BLaER1 treated with 17β-estradiol and CSF1 and Interleukin-3, amounts not matched to agents 10 nM and 100 nM (cell line): ENCODE data around the gene ZNF248.
A peak's percentile ranks its signal among the peaks of the same experiment; 100 is the strongest.
"Not testable (repeated sequence)": the region's sequence is repeated elsewhere in the genome, so short reads cannot be mapped to it uniquely, and the experiment has no call there.

Experiments used
- H3K27ac ChIP-seq, 11 experiments: shearing (Covaris generic); formaldehyde crosslinking; 2 replicates each; pipeline ENCODE4 v1.8.1; 2022
- H3K27me3 ChIP-seq, 11 experiments: shearing (Covaris generic); formaldehyde crosslinking; 2 replicates each; pipeline ENCODE4 v1.8.1; 2022
- H3K36me3 ChIP-seq, 11 experiments: shearing (Covaris generic); formaldehyde crosslinking; 2 replicates each; pipeline ENCODE4 v1.8.1; 2022
- H3K4me1 ChIP-seq, 10 experiments: shearing (Covaris generic); formaldehyde crosslinking; 2 replicates each; pipeline ENCODE4 v1.8.1; 2022
- H3K4me2 ChIP-seq, 11 experiments: shearing (Covaris generic); formaldehyde crosslinking; 2 replicates each; pipeline ENCODE4 v1.8.1; 2022
- H3K4me3 ChIP-seq, 10 experiments: shearing (Covaris generic); formaldehyde crosslinking; 2 replicates each; pipeline ENCODE4 v1.8.1; 2022
- H3K9ac ChIP-seq, 11 experiments: shearing (Covaris generic); formaldehyde crosslinking; 2 replicates each; pipeline ENCODE4 v1.8.1; 2022
- H3K9me3 ChIP-seq, 11 experiments: shearing (Covaris generic); formaldehyde crosslinking; replicated peaks in 1 of 11; 2 replicates each; pipeline ENCODE4 v1.8.1; 2022
- H4K20me1 ChIP-seq, 11 experiments: shearing (Covaris generic); formaldehyde crosslinking; 2 replicates each; pipeline ENCODE4 v1.8.1; 2022
- Cebpa-rat ChIP-seq, 11 experiments: shearing (Covaris generic); IDR thresholded peaks; 2 replicates each; pipeline ENCODE4 v1.8.1; 2022

The ZNF248 gene

DNA sequence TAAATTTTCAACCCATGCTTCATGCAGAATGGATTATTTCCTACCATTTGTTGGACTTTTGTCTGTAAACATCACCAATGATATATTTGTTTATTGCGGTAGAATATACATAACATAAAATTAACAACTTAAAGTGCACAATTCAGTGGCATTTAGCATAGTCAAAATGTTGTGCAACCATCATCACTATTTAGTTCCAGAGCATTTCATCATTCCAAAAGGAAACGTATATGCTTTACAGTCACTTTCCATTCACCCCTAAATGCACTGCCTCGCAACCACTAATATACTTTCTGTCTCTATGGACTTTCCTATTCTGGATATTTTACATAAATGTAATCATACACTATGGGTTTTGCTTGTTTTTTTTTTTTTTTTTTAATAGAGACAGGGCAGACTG lies 11.4 kb upstream of the ZNF248 start:
- no peak for TF ChIP-seq Cebpa-rat (IDR thresholded peaks at IDR 0.05)
- Histone ChIP-seq H3K9me3 (0 out of 22 replicates have a peak, but pooled peaks cover 0 to 5% (median 0%) of the 10 kb centered on the region in 11 experiments), H3K4me2 (no peak overlapping the region), H3K9ac (no peak overlapping the region), H3K27ac (no peak overlapping the region), H3K27me3 (no peaks in the 10 kb centered on the region), H4K20me1 (no peaks in the 10 kb centered on the region), H3K36me3 (no peaks in the 10 kb centered on the region), H3K4me1 (peaks cover 5 to 10% (median 8%) of the 10 kb centered on the region in 10 experiments; a peak in 18 of 20 replicates), H3K4me3 (no peak overlapping the region)

GRCh38 chr10:37865957-37866803 lies 8.8 kb upstream of the ZNF248 start:
- Histone ChIP-seq H3K4me2 (peak overlapping the region; percentile 3 to 55 (median 33); a peak in 16 of 22 replicates), H3K9me3 (0 out of 22 replicates have a peak, but pooled peaks cover 0 to 4% (median 0%) of the 10 kb centered on the region in 11 experiments), H3K9ac (0 out of 22 replicates have a peak overlapping the region, but pooled peaks of 1 of the 11 experiments have one; percentile 34), H3K27ac (no peak overlapping the region), H3K4me1 (peaks cover 5 to 11% (median 8%) of the 10 kb centered on the region in 10 experiments; a peak in 18 of 20 replicates), H4K20me1 (no peaks in the 10 kb centered on the region), H3K4me3 (no peak overlapping the region), H3K27me3 (no peaks in the 10 kb centered on the region), H3K36me3 (no peaks in the 10 kb centered on the region)
- TF ChIP-seq Cebpa-rat (IDR thresholded peaks at IDR 0.05), result peak in 3 of 11 experiments; percentile 20 to 49 (median 44); a peak in 3 of 22 replicates

GRCh38 chr10:37865264-37865663 lies 7.9 kb upstream of the ZNF248 start:
- Histone ChIP-seq H3K9me3 (peaks cover 0 to 9% (median 5%) of the 10 kb centered on the region in 11 experiments; a peak in 8 of 22 replicates), H4K20me1 (no peaks in the 10 kb centered on the region), H3K27ac (no peak overlapping the region), H3K4me1 (peaks cover 5 to 15% (median 8%) of the 10 kb centered on the region in 10 experiments; a peak in 18 of 20 replicates), H3K9ac (no peak overlapping the region), H3K36me3 (no peaks in the 10 kb centered on the region), H3K27me3 (no peaks in the 10 kb centered on the region), H3K4me2 (no peak overlapping the region), H3K4me3 (no peak overlapping the region)
- no peak for TF ChIP-seq Cebpa-rat (IDR thresholded peaks at IDR 0.05)

DNA sequence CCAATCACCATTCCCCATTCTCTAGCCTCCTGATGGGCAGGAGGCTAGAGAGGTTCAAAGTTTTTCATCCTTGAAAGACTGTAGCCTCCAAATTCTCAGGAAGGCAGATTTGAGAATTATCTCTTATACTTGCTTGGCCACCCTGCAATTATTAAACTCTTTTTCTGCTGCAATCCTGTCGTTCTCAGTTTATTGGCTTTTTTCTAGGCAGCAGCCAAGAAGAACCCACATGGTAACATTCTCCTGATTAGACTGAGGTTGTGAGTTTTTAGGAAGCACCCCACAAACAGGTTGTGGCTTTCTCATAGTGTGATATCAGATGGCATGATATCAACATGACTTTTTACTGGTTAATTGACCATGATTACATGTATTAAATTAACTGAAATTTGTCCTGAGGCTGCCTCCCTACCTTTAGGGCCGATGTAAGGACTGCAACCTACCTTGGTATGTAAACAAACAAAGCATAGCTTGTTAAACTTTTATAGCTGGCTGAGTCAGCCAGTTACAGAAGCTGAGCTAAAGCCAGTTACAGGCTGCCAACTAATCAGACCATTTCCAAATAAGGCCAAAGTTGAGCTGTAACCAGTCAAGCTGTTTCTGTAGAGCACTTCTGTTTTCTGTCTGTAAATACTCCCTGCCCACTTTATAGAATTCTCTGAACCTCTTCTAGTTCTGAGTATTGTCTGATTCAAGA lies 3.2 kb upstream of the ZNF248 start:
- H3K9me3 ChIP-seq, result peaks cover 0 to 12% (median 7%) of the 10 kb centered on the region in 11 experiments; a peak in 8 of 22 replicates
- no peaks in the 10 kb centered on the region for H3K36me3 ChIP-seq
- H3K4me3 ChIP-seq, result no peak overlapping the region
- no peaks in the 10 kb centered on the region for H4K20me1 ChIP-seq
- H3K4me2 ChIP-seq, result no peak overlapping the region
- no peak overlapping the region for H3K27ac ChIP-seq
- no peaks in the 10 kb centered on the region for H3K27me3 ChIP-seq
- H3K9ac ChIP-seq, result no peak overlapping the region
- H3K4me1 ChIP-seq, result peaks cover 11 to 24% (median 18%) of the 10 kb centered on the region in 10 experiments
- no peak for TF ChIP-seq Cebpa-rat (IDR thresholded peaks at IDR 0.05)

GRCh38 chr10:37859270-37859669 lies 1.9 kb upstream of the ZNF248 start:
- H3K4me2 ChIP-seq, H3K27me3 ChIP-seq, H3K9ac ChIP-seq, H4K20me1 ChIP-seq, H3K27ac ChIP-seq, H3K4me3 ChIP-seq, H3K36me3 ChIP-seq: not testable (repeated sequence)
- H3K4me1 ChIP-seq, result peaks cover 17 to 36% (median 26%) of the 10 kb centered on the region in 10 experiments
- peaks cover 0 to 12% (median 7%) of the 10 kb centered on the region in 11 experiments; a peak in 9 of 22 replicates for H3K9me3 ChIP-seq

DNA sequence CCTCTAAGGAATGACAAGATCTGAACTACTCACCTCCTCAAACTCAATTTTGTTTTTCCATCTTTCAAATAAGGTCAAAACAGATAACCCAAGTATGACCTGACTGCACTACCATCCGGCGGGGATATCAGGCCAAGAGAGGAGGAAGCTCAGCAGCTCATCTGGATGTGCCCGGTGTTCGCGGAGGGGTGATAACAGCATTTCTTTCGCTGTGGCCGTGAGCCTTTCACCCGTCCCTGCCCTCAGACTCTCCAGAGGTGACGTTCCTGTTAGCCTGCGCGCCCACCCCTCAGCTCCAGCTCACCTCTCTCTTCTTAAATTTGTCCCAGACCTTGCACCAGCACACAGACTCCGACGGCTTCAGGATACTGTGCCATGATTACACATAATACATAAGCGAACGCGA lies 526 bp downstream of the ZNF248 start:
- TF ChIP-seq Cebpa-rat (IDR thresholded peaks at IDR 0.05), result no peak
- peak overlapping the region; percentile 74 to 90 (median 85) for H3K4me2 ChIP-seq
- peak overlapping the region; percentile 82 to 99 (median 92) for H3K27ac ChIP-seq
- peak overlapping the region; percentile 78 to 95 (median 84) for H3K4me3 ChIP-seq
- H3K4me1 ChIP-seq, result peaks cover 17 to 36% (median 26%) of the 10 kb centered on the region in 10 experiments
- peak overlapping the region; percentile 86 to 99 (median 92) for H3K9ac ChIP-seq
- H4K20me1 ChIP-seq, result no peaks in the 10 kb centered on the region
- H3K36me3 ChIP-seq, result peaks cover 0 to 27% (median 17%) of the 10 kb centered on the region in 11 experiments; a peak in 21 of 22 replicates
- peaks cover 0 to 24% (median 20%) of the 10 kb centered on the region in 11 experiments; a peak in 16 of 22 replicates for H3K9me3 ChIP-seq
- H3K27me3 ChIP-seq, result no peaks in the 10 kb centered on the region

DNA sequence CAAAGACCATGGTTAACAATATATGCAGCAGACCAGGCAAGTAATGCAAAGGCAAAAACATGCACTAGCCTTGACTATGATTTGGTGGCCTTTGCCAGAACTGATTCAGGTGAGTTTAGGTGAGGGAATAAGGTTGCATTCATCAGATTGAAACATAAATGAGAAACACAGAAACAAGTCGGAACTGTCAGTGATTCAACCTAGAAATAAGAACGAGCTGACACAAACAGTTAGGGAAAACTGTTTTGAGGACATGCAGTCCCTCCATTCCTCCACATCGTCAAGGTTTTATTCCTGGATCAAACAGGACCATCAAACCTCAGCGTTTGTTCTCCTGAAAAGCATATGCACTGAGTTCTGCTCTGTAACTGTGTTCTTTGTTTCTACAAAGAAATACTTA lies 1.8 kb downstream of the ZNF248 start:
- peak overlapping the region; percentile 55 to 90 (median 80); a peak in 21 of 22 replicates for H3K4me2 ChIP-seq
- H3K4me3 ChIP-seq, result peak overlapping the region in 1 of 10 experiments; percentile 80; a peak in 1 of 20 replicates
- H3K9ac ChIP-seq, result peak overlapping the region in 2 of 11 experiments; percentile 90 to 98; a peak in 3 of 22 replicates

DNA sequence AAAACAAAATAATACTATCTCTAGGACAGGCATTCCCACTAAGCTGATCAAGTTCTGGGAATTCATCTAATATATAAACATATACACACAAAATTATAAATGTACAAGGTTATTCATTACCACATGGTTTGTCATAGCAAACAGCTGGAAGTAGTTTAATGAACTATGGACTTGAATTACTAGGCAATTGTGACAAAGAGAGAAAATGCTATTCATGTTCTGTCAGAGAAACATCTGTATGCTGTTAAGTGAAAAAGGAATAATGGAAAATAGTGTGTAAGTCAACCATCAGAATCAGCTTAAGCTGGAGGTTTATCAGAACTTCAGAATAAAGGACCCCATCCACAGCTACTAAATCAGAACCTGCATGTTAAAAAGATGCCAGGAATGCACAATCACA lies 2.8 kb downstream of the ZNF248 start:
- H3K9me3 ChIP-seq, result peaks cover 0 to 17% (median 12%) of the 10 kb centered on the region in 11 experiments; a peak in 14 of 22 replicates
- no peak for TF ChIP-seq Cebpa-rat (IDR thresholded peaks at IDR 0.05)
- peak overlapping the region in 9 of 11 experiments; percentile 10 to 90 (median 80); a peak in 8 of 22 replicates for H3K4me2 ChIP-seq
- H3K36me3 ChIP-seq, result peaks cover 0 to 39% (median 24%) of the 10 kb centered on the region in 11 experiments; a peak in 21 of 22 replicates
- H4K20me1 ChIP-seq, result no peaks in the 10 kb centered on the region
- no peak overlapping the region for H3K4me3 ChIP-seq
- no peaks in the 10 kb centered on the region for H3K27me3 ChIP-seq
- no peak overlapping the region for H3K27ac ChIP-seq
- peaks cover 17 to 32% (median 26%) of the 10 kb centered on the region in 10 experiments for H3K4me1 ChIP-seq
- H3K9ac ChIP-seq, result no peak overlapping the region

More for the DNA sequence above, 1.8 kb downstream of the ZNF248 start:
- Histone ChIP-seq H3K4me1 (peaks cover 17 to 32% (median 26%) of the 10 kb centered on the region in 10 experiments), H3K27me3 (no peaks in the 10 kb centered on the region), H4K20me1 (no peaks in the 10 kb centered on the region), H3K36me3 (peaks cover 0 to 34% (median 20%) of the 10 kb centered on the region in 11 experiments; a peak in 21 of 22 replicates), H3K27ac (no peak overlapping the region), H3K9me3 (peaks cover 0 to 20% (median 18%) of the 10 kb centered on the region in 11 experiments; a peak in 16 of 22 replicates)
- no peak for TF ChIP-seq Cebpa-rat (IDR thresholded peaks at IDR 0.05)
